ENCODE results near the gene CHCHD4.
"Not testable (repeated sequence)": the region's sequence is repeated elsewhere in the genome, so short reads cannot be mapped to it uniquely, and the experiment has no call there.

Gene CHCHD4

DNA sequence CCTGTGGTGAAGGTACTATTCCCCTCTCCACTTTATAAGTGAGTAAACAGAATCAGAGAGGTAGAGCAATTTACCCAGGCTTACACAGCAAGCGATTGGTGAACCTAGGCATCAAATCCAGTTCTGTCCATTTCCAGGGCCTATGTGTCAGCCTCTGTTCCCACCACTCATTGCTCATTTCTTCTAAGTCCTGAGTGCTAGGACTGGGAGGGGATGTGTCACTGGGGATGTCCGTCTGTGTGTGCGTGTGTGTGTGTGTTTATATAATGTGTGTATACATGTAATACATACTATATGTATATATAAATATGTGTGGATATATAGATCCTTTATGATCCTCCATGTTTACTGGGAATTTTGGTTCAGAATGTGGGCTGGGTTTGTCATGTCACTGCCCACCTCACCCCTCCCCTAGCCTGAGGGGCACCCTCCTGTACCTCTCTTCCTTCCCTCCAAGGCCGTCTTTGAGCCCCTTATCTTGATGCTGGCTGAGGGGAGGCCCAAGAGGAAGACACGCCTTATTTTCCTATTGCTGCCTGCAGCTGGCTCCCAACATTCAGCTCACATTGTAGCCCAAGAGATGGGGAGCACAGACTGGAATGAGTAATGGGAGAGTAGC lies 2.3 kb upstream of the CHCHD4 start:
- no peak overlapping the region for H3K27ac Mint-ChIP-seq
- no peak overlapping the region for H3K4me3 Mint-ChIP-seq
- peaks cover 70% of the 10 kb centered on the region for H3K36me3 Mint-ChIP-seq (ENCODE audit: low read depth)
- H3K4me1 Mint-ChIP-seq (ENCODE audit: low read depth) = peaks cover 54% of the 10 kb centered on the region
- intact Hi-C loops (cut with micrococcal nuclease) = loop anchor here (10.0 kb wide), 1 partner anchor 232 kb away; no protein-coding TSS in a partner anchor
- H3K27me3 Mint-ChIP-seq = no peaks in the 10 kb centered on the region
- H3K9me3 Mint-ChIP-seq = no peaks in the 10 kb centered on the region

- peak overlapping the region; percentile 97 for H3K27ac Mint-ChIP-seq
- H3K36me3 Mint-ChIP-seq (ENCODE audit: low read depth) = peaks cover 70% of the 10 kb centered on the region
- peak overlapping the region; percentile 99 for H3K4me3 Mint-ChIP-seq
- H3K4me1 Mint-ChIP-seq (ENCODE audit: low read depth) = peaks cover 59% of the 10 kb centered on the region
- no peaks in the 10 kb centered on the region for H3K27me3 Mint-ChIP-seq
- no peaks in the 10 kb centered on the region for H3K9me3 Mint-ChIP-seq
- intact Hi-C loops (cut with micrococcal nuclease) = loop anchor here (10.0 kb wide), 1 partner anchor 231 kb away; no protein-coding TSS in a partner anchor
Measured at GRCh38 chr3:14126017-14126886, 1.6 kb upstream of the CHCHD4 start.

DNA sequence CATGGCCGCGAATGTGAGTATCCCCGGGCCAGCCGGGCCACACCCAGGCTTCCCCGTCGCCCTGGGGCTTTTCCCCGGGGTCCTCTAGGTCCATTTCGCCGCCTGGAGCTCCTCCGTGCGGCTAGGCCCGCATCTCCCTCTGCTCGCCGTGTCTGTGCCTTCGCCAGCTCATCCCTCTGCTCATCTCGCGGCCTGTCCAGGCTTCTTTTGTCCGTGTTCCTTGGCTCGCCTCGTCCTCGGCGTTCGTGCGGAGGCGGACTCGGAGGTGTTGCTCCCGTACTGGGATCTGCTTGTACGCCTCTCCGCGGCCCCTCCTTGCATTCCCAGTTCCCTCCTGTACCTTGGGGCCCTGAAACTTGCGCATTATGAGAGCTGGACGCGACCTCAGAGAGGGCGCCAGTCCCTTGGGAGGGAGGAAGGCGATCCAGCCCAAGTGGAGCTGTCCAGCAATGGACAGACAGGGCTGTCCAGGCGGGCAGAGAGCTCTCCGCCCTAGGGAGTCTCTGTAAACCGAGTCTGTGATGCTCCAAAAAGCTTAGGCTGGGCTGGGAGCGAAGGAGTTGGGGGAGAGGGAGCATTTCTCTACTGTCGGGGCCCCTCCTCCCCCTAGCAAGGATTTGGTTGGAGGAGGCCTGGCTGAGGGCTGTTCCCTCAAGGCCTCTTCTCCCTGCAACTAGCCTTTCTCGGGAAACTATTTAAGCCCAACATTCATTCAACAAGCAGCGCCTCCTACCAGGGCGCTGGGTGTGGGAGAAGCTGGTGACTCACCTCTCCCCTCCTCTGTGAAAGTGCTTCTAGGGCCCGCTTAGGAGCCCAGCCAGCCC lies 735 bp upstream of the CHCHD4 start:
- intact Hi-C loops (cut with micrococcal nuclease) = loop anchor here (1.0 to 10.0 kb wide), 3 partner anchors 19 to 525 kb away; partner anchors contain the start of gene CCDC174
- H3K36me3 Mint-ChIP-seq (ENCODE audit: low read depth) = peaks cover 70% of the 10 kb centered on the region
- H3K27ac Mint-ChIP-seq = peak overlapping the region; percentile 97
- H3K4me3 Mint-ChIP-seq = peak overlapping the region; percentile 99
- H3K4me1 Mint-ChIP-seq (ENCODE audit: low read depth) = peaks cover 61% of the 10 kb centered on the region
- H3K9me3 Mint-ChIP-seq = no peaks in the 10 kb centered on the region
- no peaks in the 10 kb centered on the region for H3K27me3 Mint-ChIP-seq

DNA sequence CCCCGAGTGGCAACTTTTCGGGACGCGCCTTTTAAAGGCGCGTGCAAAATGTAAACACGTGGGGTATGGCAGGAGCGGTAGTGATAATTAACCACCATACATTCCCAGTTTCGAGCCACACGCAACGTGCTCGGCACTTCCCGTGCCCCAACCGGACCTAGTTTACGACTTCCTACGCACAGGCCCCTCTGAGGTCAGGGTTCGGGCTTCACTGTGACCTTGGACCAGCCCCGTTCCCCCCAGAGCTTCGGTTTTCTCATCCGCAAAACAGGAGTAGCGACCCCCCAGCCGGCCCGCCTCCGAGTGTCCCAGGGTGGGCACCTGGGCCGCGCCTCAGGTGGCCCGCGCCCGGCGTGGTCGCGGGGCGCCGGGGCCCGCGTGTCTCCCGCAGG lies 451 bp downstream of the CHCHD4 start:
- Mint-ChIP-seq H3K4me3 (peak overlapping the region; percentile 99), H3K4me1 (ENCODE audit: low read depth) (peaks cover 70% of the 10 kb centered on the region), H3K36me3 (ENCODE audit: low read depth) (peaks cover 67% of the 10 kb centered on the region), H3K27ac (peak overlapping the region; percentile 97), H3K9me3 (no peaks in the 10 kb centered on the region), H3K27me3 (no peaks in the 10 kb centered on the region)
- intact Hi-C loops (cut with micrococcal nuclease) = loop anchor here (1.0 to 10.0 kb wide), 5 partner anchors 33 to 823 kb away; partner anchors contain the start of genes CCDC174, LSM3, NR2C2 and XPC

GRCh38 chr3:14123308-14124222 lies 1.1 kb downstream of the CHCHD4 start:
- Mint-ChIP-seq H3K9me3 (no peaks in the 10 kb centered on the region), H3K4me1 (ENCODE audit: low read depth) (peaks cover 69% of the 10 kb centered on the region), H3K27me3 (no peaks in the 10 kb centered on the region), H3K4me3 (peak overlapping the region; percentile 99), H3K36me3 (ENCODE audit: low read depth) (peaks cover 61% of the 10 kb centered on the region), H3K27ac (peak overlapping the region; percentile 97)
- intact Hi-C loops (cut with micrococcal nuclease) = loop anchor here (1.0 to 10.0 kb wide), 5 partner anchors 34 to 824 kb away; partner anchors contain the start of genes CCDC174, LSM3, NR2C2 and XPC

- Mint-ChIP-seq H3K9me3 (no peaks in the 10 kb centered on the region), H3K27me3 (no peaks in the 10 kb centered on the region), H3K4me1 (ENCODE audit: low read depth) (peaks cover 57% of the 10 kb centered on the region), H3K27ac (peak overlapping the region; percentile 9), H3K36me3 (ENCODE audit: low read depth) (peaks cover 59% of the 10 kb centered on the region), H3K4me3 (no peak overlapping the region)
- intact Hi-C loops (cut with micrococcal nuclease) = loop anchor here (5.0 to 10.0 kb wide), 3 partner anchors 35 to 825 kb away; partner anchors contain the start of gene NR2C2
Measured at GRCh38 chr3:14122301-14122700, 2.4 kb downstream of the CHCHD4 start.

DNA sequence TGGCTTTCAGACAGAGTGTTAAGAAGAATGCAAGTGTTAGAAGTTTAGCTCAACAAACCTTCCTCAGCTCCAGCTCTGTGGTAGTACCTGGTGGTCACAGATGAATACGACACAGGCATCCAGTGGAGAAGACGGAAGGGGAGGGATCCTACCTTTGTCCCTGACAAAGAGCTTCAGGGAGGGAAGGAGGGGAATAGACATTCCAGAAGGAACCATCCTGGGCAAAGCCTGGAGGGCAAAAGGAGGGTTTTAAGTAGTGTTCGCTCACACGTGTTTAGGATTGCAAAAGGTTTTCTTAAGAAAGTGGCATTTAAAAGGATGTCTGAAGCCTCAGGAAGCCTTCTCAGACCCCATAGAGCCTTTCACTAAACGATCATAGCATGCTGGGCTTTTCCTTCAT lies 2.8 kb downstream of the CHCHD4 start:
- H3K27ac Mint-ChIP-seq = no peak overlapping the region
- H3K9me3 Mint-ChIP-seq = no peaks in the 10 kb centered on the region
- H3K27me3 Mint-ChIP-seq = no peaks in the 10 kb centered on the region
- no peak overlapping the region for H3K4me3 Mint-ChIP-seq
- H3K4me1 Mint-ChIP-seq (ENCODE audit: low read depth) = peaks cover 52% of the 10 kb centered on the region
- intact Hi-C loops (cut with micrococcal nuclease) = loop anchor here (5.0 to 10.0 kb wide), 3 partner anchors 35 to 825 kb away; partner anchors contain the start of gene NR2C2
- peaks cover 61% of the 10 kb centered on the region for H3K36me3 Mint-ChIP-seq (ENCODE audit: low read depth)

- not testable (repeated sequence) for H3K27me3 Mint-ChIP-seq, H3K4me3 Mint-ChIP-seq, H3K27ac Mint-ChIP-seq, H3K9me3 Mint-ChIP-seq
- intact Hi-C loops (cut with micrococcal nuclease) = loop anchor here (5.0 to 10.0 kb wide), 3 partner anchors 36 to 826 kb away; partner anchors contain the start of gene NR2C2
- Mint-ChIP-seq H3K36me3 (ENCODE audit: low read depth) (peaks cover 70% of the 10 kb centered on the region), H3K4me1 (ENCODE audit: low read depth) (peaks cover 44% of the 10 kb centered on the region)
Measured at GRCh38 chr3:14120921-14121448, 3.7 kb downstream of the CHCHD4 start.

DNA sequence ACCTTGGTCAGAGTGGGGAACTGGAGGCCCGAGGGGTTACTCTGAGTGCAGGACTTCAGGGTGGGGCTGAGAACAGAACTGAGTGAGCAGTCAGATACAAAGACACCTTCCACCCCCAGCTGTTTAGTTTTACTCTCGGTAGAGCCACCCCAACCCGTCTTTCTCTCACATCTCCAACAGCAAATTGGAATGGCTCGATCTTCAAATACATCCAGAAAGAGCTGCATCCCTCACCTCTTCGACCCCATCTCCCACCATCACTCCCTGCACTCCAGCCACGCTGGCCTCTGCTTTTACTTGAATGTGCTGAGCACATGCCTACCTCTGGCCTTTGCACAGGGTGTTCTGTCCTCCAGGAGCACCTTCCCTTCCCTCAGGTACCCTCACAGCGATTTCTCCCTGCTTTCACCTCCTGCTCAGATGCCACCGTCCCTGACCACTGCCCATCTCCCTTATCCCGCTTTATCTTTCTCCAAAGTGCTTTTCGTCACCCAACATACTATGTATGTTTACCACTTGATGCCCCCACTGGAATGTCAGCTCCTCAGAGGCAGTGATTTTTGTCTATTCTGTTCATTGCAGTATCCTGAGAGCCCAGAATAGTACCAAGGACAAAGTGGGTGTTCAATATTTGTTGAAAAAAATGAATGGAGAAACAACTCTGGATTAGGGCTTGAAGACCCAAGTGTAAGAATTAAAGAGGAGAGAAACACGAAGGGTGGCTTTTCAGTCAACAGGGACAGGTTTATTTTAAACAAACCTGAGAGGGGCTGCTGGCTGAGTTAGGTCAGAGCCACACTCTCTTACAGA lies 4.4 kb downstream of the CHCHD4 start:
- Mint-ChIP-seq H3K36me3 (ENCODE audit: low read depth) (peaks cover 72% of the 10 kb centered on the region), H3K4me3 (no peak overlapping the region), H3K27me3 (no peaks in the 10 kb centered on the region), H3K27ac (no peak overlapping the region), H3K4me1 (ENCODE audit: low read depth) (peaks cover 37% of the 10 kb centered on the region), H3K9me3 (no peaks in the 10 kb centered on the region)
- intact Hi-C loops (cut with micrococcal nuclease) = loop anchor here (5.0 to 10.0 kb wide), 3 partner anchors 37 to 827 kb away; partner anchors contain the start of gene NR2C2

- H3K4me1 Mint-ChIP-seq (ENCODE audit: low read depth) = peaks cover 36% of the 10 kb centered on the region
- no peak overlapping the region for H3K4me3 Mint-ChIP-seq
- H3K9me3 Mint-ChIP-seq = no peaks in the 10 kb centered on the region
- H3K27me3 Mint-ChIP-seq = no peaks in the 10 kb centered on the region
- intact Hi-C loops (cut with micrococcal nuclease) = loop anchor here (5.0 to 10.0 kb wide), 3 partner anchors 38 to 828 kb away; partner anchors contain the start of gene NR2C2
- peaks cover 72% of the 10 kb centered on the region for H3K36me3 Mint-ChIP-seq (ENCODE audit: low read depth)
- H3K27ac Mint-ChIP-seq = no peak overlapping the region
Measured at GRCh38 chr3:14119651-14120050, 5.0 kb downstream of the CHCHD4 start.

DNA sequence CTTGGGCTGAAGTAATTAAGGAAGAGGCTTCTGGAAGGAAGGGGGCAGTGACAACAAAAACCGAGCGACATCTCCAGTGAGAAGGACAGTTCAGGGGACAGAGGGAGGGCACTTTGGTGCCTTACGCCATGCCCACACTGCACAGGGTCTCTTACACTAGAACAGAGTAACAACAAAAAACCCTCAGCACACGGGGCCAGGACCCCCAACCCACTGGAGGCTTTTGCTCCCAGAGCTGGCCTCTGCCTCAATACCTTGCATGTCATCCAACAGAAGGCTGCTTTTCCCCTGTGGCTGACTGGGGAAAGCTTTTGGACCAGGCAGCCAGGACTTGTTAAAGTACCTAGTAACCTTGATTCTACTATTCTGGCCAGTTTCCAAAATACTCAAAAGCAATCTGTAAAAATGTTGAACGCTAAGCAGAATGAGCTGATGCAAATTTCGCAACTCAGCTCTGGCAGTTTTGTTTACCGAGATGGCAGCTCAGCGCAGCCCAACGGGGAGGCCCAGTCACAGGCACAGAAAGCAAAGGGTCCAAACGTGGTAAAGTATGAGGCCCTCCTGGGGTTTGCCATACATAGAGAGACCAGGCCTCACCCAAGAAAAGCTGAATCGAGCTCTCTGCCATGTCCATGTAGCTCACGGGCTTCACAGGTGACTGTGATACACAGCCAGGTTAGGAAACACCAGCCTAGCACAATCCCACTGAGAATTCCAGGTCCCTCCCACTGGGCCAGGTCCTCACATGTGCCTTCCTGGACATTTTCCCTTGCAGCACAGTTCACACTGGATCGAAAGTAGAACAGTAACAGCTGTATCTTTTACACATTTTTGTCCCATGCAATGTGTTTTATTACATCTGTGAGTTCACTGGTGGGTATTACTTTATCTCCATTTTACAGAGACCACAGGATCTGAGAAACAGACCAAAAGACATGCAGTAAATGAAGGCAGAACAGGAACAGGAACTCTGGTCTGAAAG lies 6.0 kb downstream of the CHCHD4 start:
- Mint-ChIP-seq H3K27ac (no peak overlapping the region), H3K4me1 (ENCODE audit: low read depth) (peaks cover 32% of the 10 kb centered on the region), H3K27me3 (no peaks in the 10 kb centered on the region), H3K9me3 (no peaks in the 10 kb centered on the region), H3K36me3 (ENCODE audit: low read depth) (peaks cover 81% of the 10 kb centered on the region), H3K4me3 (no peak overlapping the region)
- intact Hi-C loops (cut with micrococcal nuclease) = no loop called here

Measured in dendritic cell treated with granulocyte-macrophage colony-stimulating factor and Interleukin-4, amounts not matched to agents 40 ng/mL and 50 ng/mL, for 4 days (primary cell).